Sigmoid colon (tissue), 7 donors: ENCODE data around the gene TMEM51. TPM values are rescaled to one million over a fixed set of nuclear protein-coding genes. Genes with fewer than 3 reads are reported as not detected.

Experiments
- DNase-seq: peaks from one replicate; pipeline ENCODE4 v3.0.0-alpha.2; 2019
- H3K27ac ChIP-seq, 4 donors: fragments of 200-600 bp; sonication (generic); one replicate each; pipeline ENCODE4 v1.5.1; 2016 to 2019; ENCODE audit warnings: mild to moderate bottlenecking in 1 of 4
- H3K27me3 ChIP-seq, 3 donors: fragments of 200-600 bp; sonication (generic); one replicate each; pipeline ENCODE4 v1.5.1; 2019; ENCODE audit warnings: mild to moderate bottlenecking in 1 of 3
- H3K36me3 ChIP-seq, 4 donors: fragments of 200-600 bp; sonication (generic); one replicate each; pipeline ENCODE4 v1.5.1; 2016 to 2019
- H3K4me1 ChIP-seq, 4 donors: fragments of 200-600 bp; sonication (generic); one replicate each; pipeline ENCODE4 v1.5.1; 2017 to 2019
- H3K4me3 ChIP-seq, 4 donors: fragments of 200-600 bp; sonication (generic); one replicate each; pipeline ENCODE4 v1.5.1; 2017 to 2019; ENCODE audit warnings: mild to moderate bottlenecking in 2 of 4, moderate library complexity in 1 of 4
- H3K9me3 ChIP-seq, 4 donors: fragments of 200-600 bp in 3 of 4; sonication (generic) in 3 of 4; one replicate each; pipeline versions ENCODE4 v1.5.1 to v1.6.1; 2013 to 2019
- CTCF ChIP-seq, 4 experiments: fragments of 450-650 bp in 3 of 4; fragments of 200-600 bp in 1 of 4; IDR thresholded peaks; one replicate each; pipeline ENCODE4 v1.5.1; 2016 to 2019; ENCODE audit warnings: antibody characterized with exemption in 4 of 4, mild to moderate bottlenecking in 3 of 4, moderate library complexity in 2 of 4
- EP300 ChIP-seq, 4 donors: sonication (generic); formaldehyde crosslinking; IDR thresholded peaks; one replicate each; pipeline ENCODE4 v1.6.1; 2017; ENCODE audit warnings: antibody characterized with exemption in 4 of 4
- POLR2A ChIP-seq, 2 donors: fragments of 450-650 bp; IDR thresholded peaks; one replicate each; pipeline ENCODE4 v1.6.1; 2016; ENCODE audit warnings: antibody characterized with exemption in 2 of 2, mild to moderate bottlenecking in 2 of 2, moderate library complexity in 2 of 2
- POLR2AphosphoS5 ChIP-seq, 4 donors: sonication (generic); formaldehyde crosslinking; IDR thresholded peaks; one replicate each; pipeline ENCODE4 v1.6.1; 2017; ENCODE audit warnings: antibody characterized with exemption in 4 of 4
- WGBS, 2 donors: extraction: QIAGEN DNeasy Blood & Tissue Kit; methylation state at CpG; one replicate each; pipeline ENCODE4 v1.1.7; 2013; 5-methylcytosine and 5-hydroxymethylcytosine counted together
- intact Hi-C: fragments of 100-400 bp; cut with DNase I; formaldehyde crosslinking; loops from one replicate; pipeline ENCODE4 v1.15.1; 2023
- polyA plus RNA-seq, 3 donors: library from polyadenylated mRNA; stranded (reverse); fragments of 200-250 nt; gene quantifications; one replicate each; pipeline ENCODE4 v1.2.3, GENCODE V29; 2013
- total RNA-seq, 4 donors: library from RNA; depleted of rRNA; stranded (reverse); fragments of >200 nt; gene quantifications; one replicate each; pipeline ENCODE4 v1.1.0, GENCODE V29; 2016
- donor health status: healthy with polysubstance abuse.
- donor health status: Bipolar disorder and iron deficiency.
- donor health status: healthy.

TMEM51 gene
- total and polyA plus RNA-seq, 7 donors = 8.8 to 20.7 (median 15.3) TPM

- TF ChIP-seq POLR2AphosphoS5 (IDR thresholded peaks at IDR 0.05) (no peak), CTCF (IDR thresholded peaks at IDR 0.05) (no peak), POLR2A (IDR thresholded peaks at IDR 0.05) (no peak), EP300 (IDR thresholded peaks at IDR 0.05) (no peak)
- Histone ChIP-seq H3K36me3 (no peaks in the 10 kb centered on the region), H3K27me3 (no peaks in the 10 kb centered on the region), H3K27ac (no peak overlapping the region), H3K4me1 (peaks cover 0 to 58% (median 46%) of the 10 kb centered on the region in 4 donors), H3K4me3 (no peak overlapping the region), H3K9me3 (no peaks in the 10 kb centered on the region)
- 63 to 66% methylated on average over 7 of the region's 7 CpGs for WGBS, 2 donors
- intact Hi-C loops = no loop called here
- no peak for DNase-seq
Observed at GRCh38 chr1:15176898-15177665, 23.5 kb downstream of the TMEM51 start.

- 57 to 67% methylated on average over 14 of the region's 14 CpGs for WGBS, 2 donors
- no peaks in the 10 kb centered on the region for H3K27me3 ChIP-seq
- peak overlapping the region in 2 of 4 donors; percentile 65 to 68 for H3K27ac ChIP-seq
- TF ChIP-seq POLR2A (IDR thresholded peaks at IDR 0.05) = no peak
- TF ChIP-seq POLR2AphosphoS5 (IDR thresholded peaks at IDR 0.05) = no peak
- no peak for TF ChIP-seq EP300 (IDR thresholded peaks at IDR 0.05)
- TF ChIP-seq CTCF (IDR thresholded peaks at IDR 0.05) = no peak
- H3K36me3 ChIP-seq = no peaks in the 10 kb centered on the region
- no peak for DNase-seq
- intact Hi-C loops = no loop called here
- H3K9me3 ChIP-seq = no peaks in the 10 kb centered on the region
- H3K4me3 ChIP-seq = no peak overlapping the region
- H3K4me1 ChIP-seq = peaks cover 0 to 52% (median 39%) of the 10 kb centered on the region in 4 donors
Observed at GRCh38 chr1:15177710-15178166, 24.2 kb downstream of the TMEM51 start.

GRCh38 chr1:15178571-15179484 is 25.3 kb downstream of the TMEM51 start:
- TF ChIP-seq CTCF (IDR thresholded peaks at IDR 0.05) (no peak), POLR2AphosphoS5 (IDR thresholded peaks at IDR 0.05) (peak in 3 of 4 donors; percentile 32 to 45 (median 41))
- H3K4me3 ChIP-seq = no peak overlapping the region
- H3K27me3 ChIP-seq = no peaks in the 10 kb centered on the region
- no peak for DNase-seq
- H3K4me1 ChIP-seq = peaks cover 0 to 42% (median 36%) of the 10 kb centered on the region in 4 donors
- intact Hi-C loops = no loop called here
- H3K36me3 ChIP-seq = no peaks in the 10 kb centered on the region
- WGBS, 2 donors = 49 to 61% methylated on average over 9 of the region's 9 CpGs
- H3K9me3 ChIP-seq = no peaks in the 10 kb centered on the region
- H3K27ac ChIP-seq = peak overlapping the region; percentile 35 to 68 (median 62)

GRCh38 chr1:15179485-15179883 is 25.9 kb downstream of the TMEM51 start:
- Histone ChIP-seq H3K27ac (peak overlapping the region; percentile 35 to 68 (median 62)), H3K27me3 (no peaks in the 10 kb centered on the region), H3K4me1 (peaks cover 0 to 38% (median 32%) of the 10 kb centered on the region in 4 donors), H3K9me3 (no peaks in the 10 kb centered on the region), H3K4me3 (no peak overlapping the region), H3K36me3 (no peaks in the 10 kb centered on the region)
- 75 to 77% methylated on average over 8 of the region's 8 CpGs for WGBS, 2 donors
- no peak for DNase-seq
- intact Hi-C loops = no loop called here
- TF ChIP-seq POLR2AphosphoS5 (IDR thresholded peaks at IDR 0.05) (no peak), POLR2A (IDR thresholded peaks at IDR 0.05) (no peak), EP300 (IDR thresholded peaks at IDR 0.05) (no peak), CTCF (IDR thresholded peaks at IDR 0.05) (no peak)
